Vagina (tissue), 2 donors: ENCODE results near the gene FAM210A. TPM values are rescaled to one million over a fixed set of nuclear protein-coding genes. Genes with fewer than 3 reads are reported as not detected.

Experiments
- DNase-seq, 2 donors: peaks; one replicate each; pipeline ENCODE4 v3.0.0-alpha.2; 2017; ENCODE audit errors: extremely low spot score in 2 of 2
- H3K27ac ChIP-seq: fragments of 200-600 bp; sonication (generic); one replicate; pipeline ENCODE4 v1.5.1; 2019
- H3K27me3 ChIP-seq: fragments of 200-600 bp; sonication (generic); one replicate; pipeline ENCODE4 v1.5.1; 2019
- H3K36me3 ChIP-seq, 2 donors: fragments of 200-600 bp; sonication (generic); one replicate each; pipeline ENCODE4 v1.5.1; 2017 to 2019
- H3K4me1 ChIP-seq: fragments of 200-600 bp; sonication (generic); one replicate; pipeline ENCODE4 v1.5.1; 2019
- H3K4me3 ChIP-seq, 2 donors: fragments of 200-600 bp; sonication (generic); 1 replicate in 1 of 2; 2 replicates in 1 of 2; pipeline ENCODE4 v1.5.1; 2016 to 2019
- H3K9me3 ChIP-seq: fragments of 200-600 bp; sonication (generic); one replicate; pipeline ENCODE4 v1.5.1; 2019
- CTCF ChIP-seq, 3 experiments: fragments of 450-650 bp in 2 of 3; fragments of 200-600 bp in 1 of 3; sonication (generic) in 1 of 3; IDR thresholded peaks; one replicate each; pipeline ENCODE4 v1.5.1; 2017 to 2019; ENCODE audit warnings: antibody characterized with exemption in 3 of 3, mild to moderate bottlenecking in 2 of 3, moderate library complexity in 2 of 3
- POLR2A ChIP-seq, 2 donors: fragments of 450-650 bp; IDR thresholded peaks; one replicate each; pipeline ENCODE4 v1.6.1; 2017; ENCODE audit warnings: antibody characterized with exemption in 2 of 2, mild to moderate bottlenecking in 2 of 2, moderate library complexity in 2 of 2
- POLR2AphosphoS5 ChIP-seq, 2 donors: sonication (generic); formaldehyde crosslinking; IDR thresholded peaks; one replicate each; pipeline ENCODE4 v1.9.0; 2017; ENCODE audit warnings: antibody characterized with exemption in 2 of 2, mild to moderate bottlenecking in 2 of 2, low read depth in 1 of 2; ENCODE audit not compliant: insufficient read depth in 1 of 2
- intact Hi-C: fragments of 100-400 bp; cut with DNase I; formaldehyde crosslinking; loops from one replicate; pipeline ENCODE4 v1.15.1; 2023
- total RNA-seq: library from RNA; depleted of rRNA; stranded (reverse); fragments of >200 nt; gene quantifications from one replicate; pipeline ENCODE4 v1.2.3, GENCODE V29; 2016

Gene FAM210A
- total RNA-seq, 1 donor from 2014 or later: 12.8 TPM

- Histone ChIP-seq H3K27ac (no peak overlapping the region), H3K4me3 (no peak overlapping the region), H3K36me3 (no peaks in the 10 kb centered on the region), H3K27me3 (no peaks in the 10 kb centered on the region), H3K4me1 (no peaks in the 10 kb centered on the region), H3K9me3 (no peaks in the 10 kb centered on the region)
- DNase-seq: no peak
- TF ChIP-seq CTCF (IDR thresholded peaks at IDR 0.05) (no peak), POLR2AphosphoS5 (IDR thresholded peaks at IDR 0.05; ENCODE audit: insufficient read depth in 1 of 2, low read depth in 1 of 2) (no peak)
- intact Hi-C loops: no loop called here
These were observed 67.7 kb downstream of the FAM210A start for GRCh38 chr18:13658436-13659204.

- TF ChIP-seq POLR2AphosphoS5 (IDR thresholded peaks at IDR 0.05; ENCODE audit: insufficient read depth in 1 of 2, low read depth in 1 of 2): no peak
- no peak for TF ChIP-seq POLR2A (IDR thresholded peaks at IDR 0.05)
- TF ChIP-seq CTCF (IDR thresholded peaks at IDR 0.05): no peak
- H3K27me3 ChIP-seq: no peaks in the 10 kb centered on the region
- DNase-seq: no peak
- H3K4me3 ChIP-seq: no peak overlapping the region
- H3K36me3 ChIP-seq: no peaks in the 10 kb centered on the region
- intact Hi-C loops: no loop called here
- H3K9me3 ChIP-seq: no peaks in the 10 kb centered on the region
- H3K4me1 ChIP-seq: no peaks in the 10 kb centered on the region
- H3K27ac ChIP-seq: no peak overlapping the region
These were observed 68.4 kb downstream of the FAM210A start for GRCh38 chr18:13657974-13658373.

GRCh38 chr18:13653746-13654433 lies 72.5 kb downstream of the FAM210A start:
- intact Hi-C loops: no loop called here
- H3K27ac ChIP-seq: no peak overlapping the region
- H3K27me3 ChIP-seq: no peaks in the 10 kb centered on the region
- no peak for DNase-seq
- TF ChIP-seq POLR2AphosphoS5 (IDR thresholded peaks at IDR 0.05; ENCODE audit: insufficient read depth in 1 of 2, low read depth in 1 of 2) (no peak), POLR2A (IDR thresholded peaks at IDR 0.05) (no peak), CTCF (IDR thresholded peaks at IDR 0.05) (no peak)
- no peak overlapping the region for H3K4me3 ChIP-seq
- H3K36me3 ChIP-seq: no peaks in the 10 kb centered on the region
- H3K4me1 ChIP-seq: no peaks in the 10 kb centered on the region
- H3K9me3 ChIP-seq: no peaks in the 10 kb centered on the region

GRCh38 chr18:13649397-13650390 lies 76.7 kb downstream of the FAM210A start:
- Histone ChIP-seq H3K27ac (no peak overlapping the region), H3K9me3 (no peaks in the 10 kb centered on the region), H3K4me1 (no peaks in the 10 kb centered on the region), H3K27me3 (no peaks in the 10 kb centered on the region), H3K4me3 (no peak overlapping the region), H3K36me3 (peaks cover 0 to 4% of the 10 kb centered on the region in 2 donors)
- DNase-seq: no peak
- TF ChIP-seq CTCF (IDR thresholded peaks at IDR 0.05) (no peak), POLR2A (IDR thresholded peaks at IDR 0.05) (no peak), POLR2AphosphoS5 (IDR thresholded peaks at IDR 0.05; ENCODE audit: insufficient read depth in 1 of 2, low read depth in 1 of 2) (no peak)
- intact Hi-C loops: no loop called here
